B cell (primary cell): ENCODE results near the gene EPRS1. TPM values are rescaled to one million over a fixed set of nuclear protein-coding genes. Genes with fewer than 3 reads are reported as not detected.

Experiments
- ATAC-seq: fragments of 200-7000 bp; cut with Tn5 transposase; one replicate; pipeline ENCODE4 v1.10.0; 2021; ENCODE audit warnings: low read depth, mild to moderate bottlenecking, moderate number of reproducible peaks, moderate library complexity
- CTCF ChIA-PET: fragments of 350-600 bp; sonication (Branson Sonifier 250); formaldehyde crosslinking; loops from one replicate; lab custom pipeline; 2021; ENCODE audit warnings: antibody characterized with exemption, inconsistent platforms; lab: Charles Lee
- POLR2A ChIA-PET: fragments of 350-600 bp; sonication (Branson Sonifier 250); formaldehyde crosslinking; loops from one replicate; lab custom pipeline; 2021; ENCODE audit warnings: antibody characterized with exemption; lab: Charles Lee
- DNase-seq: peaks from one replicate; pipeline ENCODE4 v3.0.0; 2013
- H2AFZ ChIP-seq: 2 replicates; pipeline ENCODE4 v1.6.1; 2012; ENCODE audit warnings: mild to moderate bottlenecking, low read depth, low read length; ENCODE audit not compliant: insufficient read depth, poor library complexity, severe bottlenecking
- H3K27ac ChIP-seq, 2 donors: 1 replicate in 1 of 2; 2 replicates in 1 of 2; pipeline ENCODE4 v1.5.1; 2012 to 2013; ENCODE audit warnings: low read length in 2 of 2, mild to moderate bottlenecking in 2 of 2, moderate library complexity in 1 of 2
- H3K27me3 ChIP-seq, 4 experiments: fragments of 200-600 bp in 1 of 4; sonication (generic) in 1 of 4; replicated peaks in 1 of 4; 1 replicate in 2 of 4; 2 replicates in 2 of 4; pipeline versions ENCODE4 v1.6.1 to v1.7.0; 2013 to 2016; ENCODE audit warnings: low read length in 3 of 4, mild to moderate bottlenecking in 2 of 4, mixed read lengths in 1 of 4, moderate library complexity in 1 of 4; ENCODE audit not compliant: insufficient read depth in 4 of 4, control insufficient read depth in 3 of 4; ENCODE audit errors: control extremely low read depth in 1 of 4
- H3K36me3 ChIP-seq, 2 experiments: replicated peaks in 1 of 2; 1 replicate in 1 of 2; 2 replicates in 1 of 2; pipeline versions ENCODE4 v1.6.1 to v1.7.1; 2013; ENCODE audit warnings: low read length in 1 of 2; ENCODE audit not compliant: insufficient read depth in 2 of 2, control insufficient read depth in 1 of 2; ENCODE audit errors: control extremely low read depth in 1 of 2, extremely low read depth in 1 of 2
- H3K4me1 ChIP-seq, 2 donors: fragments of 200-600 bp in 1 of 2; sonication (generic) in 1 of 2; 1 replicate in 1 of 2; 2 replicates in 1 of 2; pipeline versions ENCODE4 v1.5.1 to v1.6.1; 2013 to 2017; ENCODE audit warnings: low read length in 2 of 2; ENCODE audit not compliant: control insufficient read depth in 2 of 2, insufficient read depth in 2 of 2
- H3K4me2 ChIP-seq: replicated peaks from 2 replicates; pipeline ENCODE3; 2012; ENCODE audit warnings: mild to moderate bottlenecking, low read depth, low read length; ENCODE audit not compliant: poor library complexity, severe bottlenecking
- H3K4me3 ChIP-seq, 5 experiments: fragments of 200-600 bp in 1 of 5; sonication (generic) in 1 of 5; 1 replicate in 3 of 5; 2 replicates in 2 of 5; pipeline versions ENCODE4 v1.5.1 to v1.7.0; 2011 to 2016; ENCODE audit warnings: low read length in 4 of 5, mild to moderate bottlenecking in 4 of 5, low read depth in 2 of 5, control low read depth in 1 of 5, moderate library complexity in 1 of 5; ENCODE audit not compliant: insufficient read depth in 1 of 5; ENCODE audit errors: control extremely low read depth in 1 of 5, extremely low read depth in 1 of 5
- H3K79me2 ChIP-seq: fragments of 200-600 bp; sonication (generic); one replicate; pipeline ENCODE4 v1.6.0; 2016; ENCODE audit warnings: low read length; ENCODE audit not compliant: control insufficient read depth, insufficient read depth
- H3K9ac ChIP-seq: fragments of 200-600 bp; sonication (generic); 2 replicates; pipeline ENCODE4 v1.6.1; 2017; ENCODE audit warnings: mild to moderate bottlenecking, low read length, moderate library complexity
- H3K9me3 ChIP-seq, 3 donors: one replicate each; pipeline versions ENCODE4 v1.6.1 to v1.7.1; 2013; ENCODE audit warnings: low read length in 2 of 3; ENCODE audit not compliant: control insufficient read depth in 2 of 3, insufficient read depth in 1 of 3; ENCODE audit errors: control extremely low read depth in 1 of 3
- H4K20me1 ChIP-seq: 2 replicates; pipeline ENCODE4 v1.6.0; 2012; ENCODE audit warnings: mild to moderate bottlenecking, low read length; ENCODE audit not compliant: insufficient read depth, control insufficient read depth, poor library complexity, severe bottlenecking
- H3K27ac Mint-ChIP-seq: one replicate; pipeline ENCODE4 v1.8.0; 2021; ENCODE audit warnings: mixed read lengths
- H3K27me3 Mint-ChIP-seq: one replicate; pipeline ENCODE4 v1.8.0; 2021; ENCODE audit warnings: mixed read lengths
- H3K4me1 Mint-ChIP-seq: one replicate; pipeline ENCODE4 v1.8.0; 2021; ENCODE audit warnings: mixed read lengths
- H3K4me3 Mint-ChIP-seq: one replicate; pipeline ENCODE4 v1.8.0; 2021; ENCODE audit warnings: mixed read lengths
- H3K9me3 Mint-ChIP-seq: one replicate; pipeline ENCODE4 v1.8.0; 2022; ENCODE audit warnings: mixed read lengths; ENCODE audit not compliant: insufficient read depth
- EZH2 ChIP-seq: IDR thresholded peaks from 2 replicates; pipeline ENCODE4 v1.6.1; 2012; ENCODE audit warnings: borderline replicate concordance, low read depth, mild to moderate bottlenecking, moderate library complexity, low read length; ENCODE audit not compliant: insufficient read depth, poor library complexity, severe bottlenecking
- WGBS: methylation state at CpG from one replicate; pipeline ENCODE4 v1.1.5; 2013; ENCODE audit warnings: missing lambda C conversion rate; ENCODE audit not compliant: insufficient coverage; 5-methylcytosine and 5-hydroxymethylcytosine counted together
- intact Hi-C: fragments of 100-400 bp; cut with micrococcal nuclease; formaldehyde crosslinking; loops from one replicate; pipeline ENCODE4 v1.10.0; 2022
- polyA plus RNA-seq: library from polyadenylated mRNA; depleted of rRNA; stranded (reverse); fragments of >200 nt; gene quantifications from 2 replicates; pipeline ENCODE4 v1.2.3, GENCODE V29; 2012
- total RNA-seq, 2 donors: library from RNA; stranded (reverse); fragments of 120-200 nt in 1 of 2; gene quantifications; 1 replicate in 1 of 2; 2 replicates in 1 of 2; pipeline versions ENCODE4 v1.2.3 to v1.2.4, GENCODE V29; 2013 to 2022
- TF ChIP-seq, protein P1 (sequence below): fragments of 200-600 bp; IDR thresholded peaks from one replicate; pipeline ENCODE4 v1.8.0; 2022; ENCODE audit warnings: antibody characterized with exemption, mild to moderate bottlenecking

EPRS1 gene
- total and polyA plus RNA-seq, 2 donors (not counting 1 experiment from before 2014, with no cell fraction given): 17.3 to 61.7 TPM

DNA sequence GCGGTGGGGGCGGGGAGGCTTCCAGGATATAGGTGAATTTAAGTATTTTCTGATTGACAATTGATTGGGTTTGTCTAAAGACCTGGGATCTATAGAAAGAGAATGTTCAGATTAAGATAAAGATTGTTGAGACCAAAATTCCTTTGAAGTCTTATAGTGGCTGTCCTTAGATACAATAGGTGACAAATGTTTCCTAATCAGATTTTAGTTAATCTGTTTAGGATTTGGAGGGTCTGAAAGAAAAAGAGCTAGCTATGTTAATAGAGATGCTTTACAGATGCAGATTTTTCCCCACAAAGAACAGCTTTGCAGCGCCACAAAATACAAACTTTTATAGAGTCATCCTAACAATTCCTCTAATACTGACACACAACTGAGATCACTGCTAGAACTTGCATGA, 14.6 kb upstream of the EPRS1 start:
- intact Hi-C loops: no loop called here
- WGBS: 100% methylated on average over 2 of the region's 3 CpGs
- Histone ChIP-seq H3K4me2 (no peak overlapping the region), H3K4me3 (no peak overlapping the region), H3K27me3 (no peaks in the 10 kb centered on the region), H3K9me3 (no peaks in the 10 kb centered on the region), H3K4me1 (no peaks in the 10 kb centered on the region), H2AFZ (no peak overlapping the region), H3K36me3 (peaks cover 20 to 48% of the 10 kb centered on the region in 2 experiments), H4K20me1 (no peaks in the 10 kb centered on the region), H3K79me2 (no peaks in the 10 kb centered on the region), H3K9ac (no peak overlapping the region), H3K27ac (no peak overlapping the region)
- TF ChIP-seq EZH2: no peak
- TF ChIP-seq, protein P1, sequence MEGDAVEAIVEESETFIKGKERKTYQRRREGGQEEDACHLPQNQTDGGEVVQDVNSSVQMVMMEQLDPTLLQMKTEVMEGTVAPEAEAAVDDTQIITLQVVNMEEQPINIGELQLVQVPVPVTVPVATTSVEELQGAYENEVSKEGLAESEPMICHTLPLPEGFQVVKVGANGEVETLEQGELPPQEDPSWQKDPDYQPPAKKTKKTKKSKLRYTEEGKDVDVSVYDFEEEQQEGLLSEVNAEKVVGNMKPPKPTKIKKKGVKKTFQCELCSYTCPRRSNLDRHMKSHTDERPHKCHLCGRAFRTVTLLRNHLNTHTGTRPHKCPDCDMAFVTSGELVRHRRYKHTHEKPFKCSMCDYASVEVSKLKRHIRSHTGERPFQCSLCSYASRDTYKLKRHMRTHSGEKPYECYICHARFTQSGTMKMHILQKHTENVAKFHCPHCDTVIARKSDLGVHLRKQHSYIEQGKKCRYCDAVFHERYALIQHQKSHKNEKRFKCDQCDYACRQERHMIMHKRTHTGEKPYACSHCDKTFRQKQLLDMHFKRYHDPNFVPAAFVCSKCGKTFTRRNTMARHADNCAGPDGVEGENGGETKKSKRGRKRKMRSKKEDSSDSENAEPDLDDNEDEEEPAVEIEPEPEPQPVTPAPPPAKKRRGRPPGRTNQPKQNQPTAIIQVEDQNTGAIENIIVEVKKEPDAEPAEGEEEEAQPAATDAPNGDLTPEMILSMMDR: no peak
- ChIA-PET CTCF (no interaction called here), POLR2A (no interaction called here)
- Mint-ChIP-seq H3K27me3 (no peaks in the 10 kb centered on the region), H3K4me1 (no peaks in the 10 kb centered on the region), H3K9me3 (no peaks in the 10 kb centered on the region), H3K27ac (no peak overlapping the region), H3K4me3 (no peak overlapping the region)
- ATAC-seq: no peak
- no peak for DNase-seq

DNA sequence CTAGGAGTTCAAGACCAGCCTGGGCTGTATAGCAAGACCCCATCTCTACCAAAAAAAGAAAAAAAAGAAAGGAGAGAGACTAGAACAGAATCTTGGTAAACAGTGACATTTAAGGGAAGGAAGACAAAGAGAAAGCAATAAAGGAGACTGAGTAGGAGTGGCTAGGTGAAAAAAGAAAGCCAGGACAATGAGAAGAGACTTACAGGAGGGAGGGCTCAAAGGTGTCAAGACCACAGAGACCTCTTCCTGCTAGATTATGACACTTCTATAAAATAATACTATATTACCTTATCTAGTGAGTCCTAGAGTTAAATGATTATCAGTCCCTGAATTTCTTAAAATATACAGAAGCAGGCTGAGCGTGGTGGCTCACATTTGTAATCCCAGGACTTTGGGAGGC, 10.1 kb upstream of the EPRS1 start:
- Histone ChIP-seq H3K9me3 (no peaks in the 10 kb centered on the region), H3K4me3 (no peak overlapping the region), H3K36me3 (peaks cover 2 to 20% of the 10 kb centered on the region in 2 experiments), H3K79me2 (no peaks in the 10 kb centered on the region), H3K4me1 (no peaks in the 10 kb centered on the region), H2AFZ (no peak overlapping the region), H3K27ac (no peak overlapping the region), H3K9ac (no peak overlapping the region), H3K27me3 (no peaks in the 10 kb centered on the region), H3K4me2 (no peak overlapping the region), H4K20me1 (no peaks in the 10 kb centered on the region)
- POLR2A ChIA-PET: no interaction called here
- TF ChIP-seq, protein P1: no peak
- no peak for TF ChIP-seq EZH2
- H3K27ac Mint-ChIP-seq: no peak overlapping the region
- H3K9me3 Mint-ChIP-seq: no peaks in the 10 kb centered on the region
- CTCF ChIA-PET: no interaction called here
- H3K4me1 Mint-ChIP-seq: no peaks in the 10 kb centered on the region
- no peak overlapping the region for H3K4me3 Mint-ChIP-seq
- intact Hi-C loops: no loop called here
- WGBS: no CpG with 5 or more reads among the region's 1 CpG
- no peak for ATAC-seq
- H3K27me3 Mint-ChIP-seq: no peaks in the 10 kb centered on the region
- no peak for DNase-seq
